Activated CD8-positive, alpha-beta memory T cell treated with anti-CD3 and anti-CD28 coated beads for 1 hour (primary cell): ENCODE measurements around the gene WASHC3.

Experiments
- DNase-seq, 2 donors: peaks; one replicate each; pipeline ENCODE4 v3.0.0-alpha.2; 2020; ENCODE audit warnings: low read depth in 1 of 2; ENCODE audit errors: extremely low read depth in 1 of 2

WASHC3 gene

DNA sequence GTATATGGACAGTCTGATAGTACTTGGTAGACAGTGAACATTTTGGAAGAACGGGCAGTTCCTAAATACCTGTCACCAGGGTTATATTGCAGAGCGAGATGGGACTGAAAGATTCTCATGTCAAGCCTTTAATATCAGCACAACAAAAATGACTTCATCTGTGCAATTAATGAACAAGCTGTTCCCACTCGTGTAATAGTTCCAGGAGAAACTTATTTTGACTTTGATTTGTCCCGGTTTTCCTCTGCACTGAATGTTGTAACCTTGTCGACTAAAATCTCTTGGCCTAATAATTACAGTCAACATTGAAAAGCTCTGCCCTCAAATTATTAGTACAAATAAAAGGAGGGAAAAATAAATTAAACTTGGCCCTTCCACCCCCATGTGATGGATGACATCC, 79.5 kb downstream of the WASHC3 start:
- DNase-seq = no peak

DNA sequence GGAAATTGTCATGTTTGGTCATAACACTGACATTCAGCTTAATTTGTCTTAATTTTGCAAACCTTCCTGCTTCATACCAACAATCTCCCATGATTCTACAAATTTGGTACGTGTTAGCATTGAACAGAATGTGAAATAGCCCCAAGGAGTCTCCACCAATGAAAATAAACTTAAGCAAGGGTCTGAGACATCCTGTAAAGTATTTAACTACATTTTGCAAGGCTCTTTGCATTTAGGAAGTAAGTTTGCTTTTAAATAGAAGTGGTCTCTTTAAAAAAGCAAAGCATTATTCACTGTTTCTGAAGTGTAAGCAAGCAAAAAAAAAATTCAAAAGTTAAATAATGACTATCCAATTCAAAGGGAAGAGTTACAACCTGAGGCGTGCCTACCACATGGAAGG, 79.9 kb downstream of the WASHC3 start:
- DNase-seq = no peak

DNA sequence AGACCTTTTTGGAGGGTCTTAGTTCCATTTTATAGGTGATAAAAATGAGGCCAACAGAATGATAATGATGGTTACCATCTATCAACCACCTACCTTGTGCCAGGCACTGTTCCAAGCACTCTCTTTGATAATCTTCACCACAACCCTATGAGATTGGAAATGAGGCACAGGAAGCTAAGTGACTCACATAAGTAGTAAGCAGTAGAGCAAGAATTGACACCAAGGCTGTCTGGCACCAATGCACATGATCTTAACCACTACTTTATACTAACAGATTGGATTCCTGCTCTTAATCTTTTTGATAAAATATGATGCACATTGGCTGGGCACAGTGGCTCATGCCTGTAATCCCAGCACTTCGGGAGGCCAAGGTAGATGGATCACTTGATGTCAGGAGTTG, 93.0 kb downstream of the WASHC3 start:
- DNase-seq = no peak

DNA sequence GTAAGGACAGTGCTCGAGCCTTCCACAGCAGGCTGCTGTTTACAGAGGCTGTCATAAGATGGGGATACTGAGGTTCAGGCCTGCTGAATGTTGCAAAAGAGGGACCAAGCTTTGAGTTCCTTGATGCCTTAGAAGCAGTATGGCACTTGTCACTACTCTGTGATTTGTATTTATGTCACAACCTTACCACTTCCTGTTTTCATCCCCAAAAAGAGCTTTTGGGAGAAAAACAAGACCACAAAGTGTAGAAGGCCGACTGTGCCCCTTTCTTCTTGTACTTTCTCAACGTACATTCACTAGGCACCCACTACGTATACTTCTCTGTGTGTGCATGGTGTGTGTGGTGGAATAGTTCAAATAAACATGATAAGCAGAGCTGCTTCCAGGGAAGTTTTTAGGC, 94.3 kb downstream of the WASHC3 start:
- DNase-seq = no peak

DNA sequence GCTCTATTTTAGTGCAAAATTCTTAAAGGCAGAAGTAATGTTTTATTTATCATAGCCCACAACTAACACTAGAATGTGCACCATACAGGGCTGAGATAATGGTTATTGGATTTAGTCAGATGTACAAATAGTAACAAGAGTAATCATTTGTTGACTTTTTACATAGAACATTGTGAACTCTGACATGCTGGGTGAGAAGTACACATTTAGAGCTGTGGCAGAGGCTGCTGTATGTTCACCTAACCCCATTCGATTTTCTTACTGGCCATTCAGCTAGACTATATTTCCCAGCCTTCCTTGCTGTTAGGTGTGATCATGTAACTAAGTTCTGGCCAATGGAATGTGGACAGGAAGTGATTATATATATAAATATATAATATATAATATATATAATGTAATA, 95.3 kb downstream of the WASHC3 start:
- DNase-seq = no peak

DNA sequence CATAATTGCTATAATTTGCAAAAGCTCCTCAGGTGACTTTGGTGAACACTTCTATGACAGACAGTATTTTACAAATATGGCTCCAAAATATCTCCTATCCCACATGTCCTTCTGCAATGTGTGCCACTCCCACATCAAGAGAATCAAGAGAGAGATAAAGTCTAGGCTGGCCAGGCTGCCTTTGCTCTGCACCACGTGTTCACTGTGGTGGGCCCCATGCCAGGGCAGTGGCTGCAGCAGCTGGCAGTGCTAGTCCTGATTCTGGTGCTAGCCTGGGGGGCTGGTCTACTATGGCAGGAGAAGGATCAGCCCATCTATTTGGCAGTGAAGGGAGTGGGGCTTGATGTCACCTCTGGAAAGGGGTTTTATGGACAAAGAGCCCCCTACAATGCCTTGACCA, 98.1 kb downstream of the WASHC3 start:
- DNase-seq = no peak
